ENCODE measurements around the gene PCNT. TPM values are rescaled to one million over a fixed set of nuclear protein-coding genes. Genes with fewer than 3 reads are reported as not detected.

PCNT gene
- total and polyA plus RNA-seq, 9 of the 15 experiments (the other 6 are each of a cell fraction or from before 2014, with no cell fraction given), result 9.1 to 53.5 (median 31.3) TPM

DNA sequence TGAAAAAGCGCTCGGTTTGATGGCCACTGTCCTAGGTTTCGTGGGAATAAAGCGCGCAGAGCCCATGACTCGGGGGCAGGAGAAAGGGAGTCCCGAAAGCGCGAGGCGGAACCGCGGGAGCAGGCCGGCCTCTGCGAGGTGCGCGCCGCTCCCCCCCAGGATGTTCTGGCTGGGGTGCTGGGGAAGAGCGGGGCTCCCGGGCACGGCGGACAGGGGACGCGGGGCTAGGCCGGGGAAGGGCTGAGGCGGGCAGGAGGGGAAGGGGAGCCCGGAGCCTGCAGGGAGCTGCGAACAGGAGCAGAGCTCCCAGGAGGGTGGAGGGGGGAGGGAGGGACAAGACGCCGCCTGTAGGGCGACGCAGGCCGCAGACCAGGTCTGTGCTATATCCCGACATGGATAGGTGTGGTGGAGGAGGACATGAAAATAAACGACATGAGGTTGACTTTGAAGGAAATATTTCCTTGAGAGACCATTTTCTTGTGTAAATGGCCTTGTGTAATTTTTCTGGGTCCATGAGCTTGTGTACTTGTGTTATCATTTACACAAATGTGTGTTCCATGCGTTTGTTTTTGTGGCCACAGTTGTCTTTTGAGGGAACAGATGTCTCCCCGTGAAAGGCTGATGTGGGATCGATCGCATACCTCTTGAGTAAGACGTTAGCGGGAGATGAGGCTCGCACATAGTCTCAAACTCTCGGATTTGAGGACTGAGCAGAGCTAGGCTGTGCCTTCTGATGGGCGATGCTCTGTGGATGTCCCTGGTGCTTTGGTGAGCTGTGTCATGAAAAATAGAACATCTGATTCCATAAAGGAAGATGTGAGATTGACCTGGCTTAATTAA lies 1.3 kb downstream of the PCNT start (continued):
- TF ChIP-seq ARHGAP35 (IDR thresholded peaks at IDR 0.05; ENCODE audit: partially characterized antibody) (no peak), FOXK2 (conservative IDR thresholded peaks at IDR 0.05 in 1 of 2, IDR thresholded peaks at IDR 0.05 in 1 of 2; ENCODE audit: low read depth in 2 of 2) (peak; percentile 29 to 67; a peak in 2 of 4 replicates), TEAD2 (tag; IDR thresholded peaks at IDR 0.05) (no peak), FOXA3 (CRISPR knock-in tag; conservative IDR thresholded peaks at IDR 0.05 in 1 of 2, IDR thresholded peaks at IDR 0.05 in 1 of 2) (no peak), DMBX1 (CRISPR knock-in tag; IDR thresholded peaks at IDR 0.05; ENCODE audit: borderline replicate concordance) (no peak), TCF7 (IDR thresholded peaks at IDR 0.05; ENCODE audit: borderline replicate concordance) (no peak), NCOA4 (IDR thresholded peaks at IDR 0.05; ENCODE audit: partially characterized antibody) (no peak), TARDBP (IDR thresholded peaks at IDR 0.05) (0 out of 2 replicates have a peak, but pooled peaks have one; percentile 44), NFXL1 (CRISPR knock-in tag; IDR thresholded peaks at IDR 0.05) (no peak), SMAD1 (IDR thresholded peaks at IDR 0.05; ENCODE audit: low read depth, low read length, partially characterized antibody) (no peak), ZNF408 (CRISPR knock-in tag; IDR thresholded peaks at IDR 0.05; ENCODE audit: low read depth) (no peak), EHMT2 (IDR thresholded peaks at IDR 0.05) (no peak), ZNF23 (CRISPR knock-in tag; IDR thresholded peaks at IDR 0.05) (no peak), BRD9 (IDR thresholded peaks at IDR 0.05; ENCODE audit: low read depth, partially characterized antibody) (peak; percentile 43), KDM2B (CRISPR knock-in tag; IDR thresholded peaks at IDR 0.05) (no peak), E2F3 (CRISPR knock-in tag; IDR thresholded peaks at IDR 0.05) (no peak), FOXP1 (CRISPR knock-in tag; IDR thresholded peaks at IDR 0.05) (no peak), ZNF24 (IDR thresholded peaks at IDR 0.05) (0 out of 2 replicates have a peak, but pooled peaks have one; percentile 30), ZFX (CRISPR knock-in tag; IDR thresholded peaks at IDR 0.05) (peak; percentile 75), CTCFL (IDR thresholded peaks at IDR 0.05; ENCODE audit: borderline replicate concordance, insufficient read depth, low read depth, low read length, poor library complexity, severe bottlenecking) (peak; percentile 99)
- TF ChIP-seq, protein P1, sequence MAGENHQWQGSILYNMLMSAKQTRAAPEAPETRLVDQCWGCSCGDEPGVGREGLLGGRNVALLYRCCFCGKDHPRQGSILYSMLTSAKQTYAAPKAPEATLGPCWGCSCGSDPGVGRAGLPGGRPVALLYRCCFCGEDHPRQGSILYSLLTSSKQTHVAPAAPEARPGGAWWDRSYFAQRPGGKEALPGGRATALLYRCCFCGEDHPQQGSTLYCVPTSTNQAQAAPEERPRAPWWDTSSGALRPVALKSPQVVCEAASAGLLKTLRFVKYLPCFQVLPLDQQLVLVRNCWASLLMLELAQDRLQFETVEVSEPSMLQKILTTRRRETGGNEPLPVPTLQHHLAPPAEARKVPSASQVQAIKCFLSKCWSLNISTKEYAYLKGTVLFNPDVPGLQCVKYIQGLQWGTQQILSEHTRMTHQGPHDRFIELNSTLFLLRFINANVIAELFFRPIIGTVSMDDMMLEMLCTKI (IDR thresholded peaks at IDR 0.05; ENCODE audit: partially characterized antibody), result no peak
- TF ChIP-seq, protein P2, sequence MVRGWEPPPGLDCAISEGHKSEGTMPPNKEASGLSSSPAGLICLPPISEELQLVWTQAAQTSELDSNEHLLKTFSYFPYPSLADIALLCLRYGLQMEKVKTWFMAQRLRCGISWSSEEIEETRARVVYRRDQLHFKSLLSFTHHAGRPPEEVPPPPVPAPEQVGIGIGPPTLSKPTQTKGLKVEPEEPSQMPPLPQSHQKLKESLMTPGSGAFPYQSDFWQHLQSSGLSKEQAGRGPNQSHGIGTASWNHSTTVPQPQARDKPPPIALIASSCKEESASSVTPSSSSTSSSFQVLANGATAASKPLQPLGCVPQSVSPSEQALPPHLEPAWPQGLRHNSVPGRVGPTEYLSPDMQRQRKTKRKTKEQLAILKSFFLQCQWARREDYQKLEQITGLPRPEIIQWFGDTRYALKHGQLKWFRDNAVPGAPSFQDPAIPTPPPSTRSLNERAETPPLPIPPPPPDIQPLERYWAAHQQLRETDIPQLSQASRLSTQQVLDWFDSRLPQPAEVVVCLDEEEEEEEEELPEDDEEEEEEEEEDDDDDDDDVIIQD (CRISPR knock-in tag; IDR thresholded peaks at IDR 0.05), result no peak
- TF ChIP-seq, protein P3, sequence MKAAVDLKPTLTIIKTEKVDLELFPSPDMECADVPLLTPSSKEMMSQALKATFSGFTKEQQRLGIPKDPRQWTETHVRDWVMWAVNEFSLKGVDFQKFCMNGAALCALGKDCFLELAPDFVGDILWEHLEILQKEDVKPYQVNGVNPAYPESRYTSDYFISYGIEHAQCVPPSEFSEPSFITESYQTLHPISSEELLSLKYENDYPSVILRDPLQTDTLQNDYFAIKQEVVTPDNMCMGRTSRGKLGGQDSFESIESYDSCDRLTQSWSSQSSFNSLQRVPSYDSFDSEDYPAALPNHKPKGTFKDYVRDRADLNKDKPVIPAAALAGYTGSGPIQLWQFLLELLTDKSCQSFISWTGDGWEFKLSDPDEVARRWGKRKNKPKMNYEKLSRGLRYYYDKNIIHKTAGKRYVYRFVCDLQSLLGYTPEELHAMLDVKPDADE (conservative IDR thresholded peaks at IDR 0.05; ENCODE audit: control insufficient read depth, low read depth, low read length), result 0 out of 2 replicates have a peak, but pooled peaks have one; percentile 55
